Measurements from ENCODE around the gene FAM131C. TPM values are rescaled to one million over a fixed set of nuclear protein-coding genes. Genes with fewer than 3 reads are reported as not detected.

Gene FAM131C
- total RNA-seq (not detected), polyA plus RNA-seq (under 1 TPM in 2 of 3 donors, not detected in 1; 0.35 to 0.37 TPM)
- long read RNA-seq, donor 1: 0 reads
- long read RNA-seq, donor 2, partial matches to known transcripts: 0 of 1 reads
- long read RNA-seq, donor 2, other reads (novel, unspliced or antisense): 0 of 1 reads
- long read RNA-seq, donor 3: 0 reads
- long read RNA-seq, donor 4: 0 reads
- long read RNA-seq, donor 5: 0 reads
- long read RNA-seq, donor 6: 0 reads
- long read RNA-seq, donor 7, partial matches to known transcripts: 0 of 1 reads
- long read RNA-seq, donor 7, other reads (novel, unspliced or antisense): 0 of 1 reads
- long read RNA-seq, donor 8: 0 reads
- long read RNA-seq, donor 9: 0 reads
- long read RNA-seq, donor 10: 0 reads

GRCh38 chr1:16073490-16074119, at the start of gene FAM131C:
Gene FAM131C (minus strand): TSS chr1:16073651. CDS start chr1:16073442, 209 bp downstream.
- intact Hi-C loops (cut with DNase I; ENCODE audit: low total_unique reads): no loop called here
- Histone ChIP-seq H3K36me3 (no peaks in the 10 kb centered on the region), H3K27me3 (peaks cover 0 to 27% (median 8%) of the 10 kb centered on the region in 3 donors), H3K9me3 (no peaks in the 10 kb centered on the region), H3K27ac (peak within 1 kb of the TSS in 2 of 5 donors; percentile 35 to 60), H3K4me3 (peak within 1 kb of the TSS; percentile 48 to 55 (median 52)), H3K4me1 (peaks cover 18 to 34% (median 29%) of the 10 kb centered on the region in 4 donors)
- WGBS, 5 donors: 1 to 4% (median 3%) methylated on average over 15 to 54 of the region's 54 CpGs
- peak; percentile 52 to 75 for DNase-seq
- TF ChIP-seq EP300 (IDR thresholded peaks at IDR 0.05) (no peak), CTCF (IDR thresholded peaks at IDR 0.05) (peak in 3 of 7 experiments; percentile 12 to 73 (median 24))

- Histone ChIP-seq H3K4me3 (no peak overlapping the region), H3K27me3 (no peaks in the 10 kb centered on the region), H3K36me3 (peaks cover 11 to 49% (median 42%) of the 10 kb centered on the region in 4 donors), H3K27ac (no peak overlapping the region), H3K4me1 (peaks cover 9 to 36% (median 29%) of the 10 kb centered on the region in 4 donors), H3K9me3 (no peaks in the 10 kb centered on the region)
- intact Hi-C loops (cut with DNase I; ENCODE audit: low total_unique reads): no loop called here
- TF ChIP-seq POLR2AphosphoS5 (IDR thresholded peaks at IDR 0.05): no peak
- TF ChIP-seq POLR2A (IDR thresholded peaks at IDR 0.05): no peak
- TF ChIP-seq EP300 (IDR thresholded peaks at IDR 0.05): no peak
- no peak for TF ChIP-seq CTCF (IDR thresholded peaks at IDR 0.05)
- DNase-seq: peak in 1 of 2 donors; percentile 36
- WGBS, 5 donors: 57 to 84% (median 76%) methylated on average over 6 of the region's 6 CpGs
These were observed 49.5 kb upstream of the FAM131C start for GRCh38 chr1:16122916-16123315.

GRCh38 chr1:16122350-16122881, 49.0 kb upstream of the FAM131C start:
- DNase-seq: peak in 1 of 2 donors; percentile 6
- intact Hi-C loops (cut with DNase I; ENCODE audit: low total_unique reads): no loop called here
- Histone ChIP-seq H3K4me3 (no peak overlapping the region), H3K27ac (peak overlapping the region in 1 of 5 donors; percentile 27), H3K4me1 (peaks cover 9 to 36% (median 29%) of the 10 kb centered on the region in 4 donors), H3K36me3 (peaks cover 10 to 44% (median 37%) of the 10 kb centered on the region in 4 donors), H3K9me3 (no peaks in the 10 kb centered on the region), H3K27me3 (no peaks in the 10 kb centered on the region)
- TF ChIP-seq EP300 (IDR thresholded peaks at IDR 0.05) (no peak), POLR2A (IDR thresholded peaks at IDR 0.05) (no peak), CTCF (IDR thresholded peaks at IDR 0.05) (no peak), POLR2AphosphoS5 (IDR thresholded peaks at IDR 0.05) (no peak)
- 72 to 82% (median 75%) methylated on average over 4 of the region's 4 CpGs for WGBS, 5 donors

- Histone ChIP-seq H3K4me1 (peaks cover 9 to 36% (median 29%) of the 10 kb centered on the region in 4 donors), H3K27me3 (no peaks in the 10 kb centered on the region), H3K36me3 (peaks cover 7 to 30% (median 23%) of the 10 kb centered on the region in 4 donors), H3K4me3 (no peak overlapping the region), H3K9me3 (no peaks in the 10 kb centered on the region), H3K27ac (peak overlapping the region in 3 of 5 donors; percentile 10 to 45 (median 41))
- 36 to 57% (median 49%) methylated on average over 4 of the region's 4 CpGs for WGBS, 5 donors
- intact Hi-C loops (cut with DNase I; ENCODE audit: low total_unique reads): no loop called here
- DNase-seq: peak; percentile 59 to 74
- TF ChIP-seq POLR2AphosphoS5 (IDR thresholded peaks at IDR 0.05) (peak in 1 of 3 donors; percentile 8), POLR2A (IDR thresholded peaks at IDR 0.05) (no peak)
These were observed 47.5 kb upstream of the FAM131C start for GRCh38 chr1:16120940-16121410.

All from stomach (tissue), 19 donors.